NB4 (cell line): ENCODE measurements around the gene SCD5.

Source experiments
- CTCF ChIP-seq: IDR thresholded peaks from one replicate; pipeline ENCODE4 v1.5.1; 2012; ENCODE audit warnings: low read depth, low read length
- MAX ChIP-seq: IDR thresholded peaks from 2 replicates; pipeline ENCODE4 v1.6.1; 2011; ENCODE audit warnings: low read depth, low read length
- MYC ChIP-seq: IDR thresholded peaks from 2 replicates; pipeline ENCODE4 v1.6.1; 2011; ENCODE audit warnings: low read depth, low read length
- POLR2A ChIP-seq: IDR thresholded peaks from 2 replicates; pipeline ENCODE4 v1.6.1; 2011; ENCODE audit warnings: mild to moderate bottlenecking; ENCODE audit not compliant: insufficient read length; ENCODE audit errors: extremely low read depth

- TF ChIP-seq CTCF (no peak), POLR2A (no peak), MAX (no peak), MYC (no peak)
Observed at GRCh38 chr4:82583897-82584587, 214.6 kb downstream of the SCD5 start.
